GM04503 (cell line): ENCODE data around the gene ZNHIT2.
A peak's percentile ranks its signal among the peaks of the same experiment; 100 is the strongest.

Experiments
- DNase-seq: peaks from one replicate; pipeline ENCODE4 v3.0.0-alpha.2; 2012; ENCODE audit warnings: low read depth

ZNHIT2 gene

GRCh38 chr11:65103476-65103875, 14.0 kb downstream of the ZNHIT2 start:
- no peak for DNase-seq

GRCh38 chr11:65102142-65103095, 15.1 kb downstream of the ZNHIT2 start:
- DNase-seq = no peak

GRCh38 chr11:65100674-65101350, 16.7 kb downstream of the ZNHIT2 start:
- DNase-seq = no peak

- no peak for DNase-seq
Measured at GRCh38 chr11:65096926-65097325, 20.6 kb downstream of the ZNHIT2 start.

- no peak for DNase-seq
Measured at GRCh38 chr11:65095974-65096806, 21.3 kb downstream of the ZNHIT2 start, which contains the start of gene VPS51. TSS of gene VPS51 (plus strand) at chr11:65096214. CDS start at chr11:65096251, 37 bp downstream.

GRCh38 chr11:65095427-65095826, 22.1 kb downstream of the ZNHIT2 start:
- no peak for DNase-seq

GRCh38 chr11:65090628-65091027, 26.9 kb downstream of the ZNHIT2 start:
- DNase-seq = no peak

- DNase-seq = no peak
Measured at GRCh38 chr11:65089621-65090020, 27.9 kb downstream of the ZNHIT2 start.

GRCh38 chr11:65087827-65088226, 29.7 kb downstream of the ZNHIT2 start:
- no peak for DNase-seq

GRCh38 chr11:65087216-65087615, 30.3 kb downstream of the ZNHIT2 start:
- DNase-seq = no peak

GRCh38 chr11:65086809-65087208, 30.7 kb downstream of the ZNHIT2 start:
- DNase-seq = no peak

- DNase-seq = no peak
Measured at GRCh38 chr11:65085446-65085845, 32.1 kb downstream of the ZNHIT2 start.

- no peak for DNase-seq
Measured at GRCh38 chr11:65084598-65085375, 32.7 kb downstream of the ZNHIT2 start.

- peak; percentile 63 for DNase-seq
Measured at GRCh38 chr11:65083834-65084597, 33.5 kb downstream of the ZNHIT2 start, which contains the start of the genes CDCA5 and ZFPL1. TSS of gene CDCA5 (minus strand) at chr11:65084040. CDS start at chr11:65083978, 62 bp downstream. TSS of gene ZFPL1 (plus strand) at chr11:65084222. CDS start at chr11:65084699, 477 bp downstream.

GRCh38 chr11:65083134-65083833, 34.2 kb downstream of the ZNHIT2 start:
- DNase-seq = no peak

- no peak for DNase-seq
Measured at GRCh38 chr11:65078786-65079342, 38.6 kb downstream of the ZNHIT2 start.

GRCh38 chr11:65078151-65078550, 39.4 kb downstream of the ZNHIT2 start:
- DNase-seq = no peak

- DNase-seq = no peak
Measured at GRCh38 chr11:65077451-65077850, 40.0 kb downstream of the ZNHIT2 start.

- no peak for DNase-seq
Measured at GRCh38 chr11:65072631-65072966, 44.9 kb downstream of the ZNHIT2 start.
